ENCODE data around the gene TPCN2. TPM values are rescaled to one million over a fixed set of nuclear protein-coding genes. Genes with fewer than 3 reads are reported as not detected.

Gene TPCN2
- total and polyA plus RNA-seq, 2 of the 4 experiments (the other 2 are of a cell fraction): 3.4 to 8.0 TPM

DNA sequence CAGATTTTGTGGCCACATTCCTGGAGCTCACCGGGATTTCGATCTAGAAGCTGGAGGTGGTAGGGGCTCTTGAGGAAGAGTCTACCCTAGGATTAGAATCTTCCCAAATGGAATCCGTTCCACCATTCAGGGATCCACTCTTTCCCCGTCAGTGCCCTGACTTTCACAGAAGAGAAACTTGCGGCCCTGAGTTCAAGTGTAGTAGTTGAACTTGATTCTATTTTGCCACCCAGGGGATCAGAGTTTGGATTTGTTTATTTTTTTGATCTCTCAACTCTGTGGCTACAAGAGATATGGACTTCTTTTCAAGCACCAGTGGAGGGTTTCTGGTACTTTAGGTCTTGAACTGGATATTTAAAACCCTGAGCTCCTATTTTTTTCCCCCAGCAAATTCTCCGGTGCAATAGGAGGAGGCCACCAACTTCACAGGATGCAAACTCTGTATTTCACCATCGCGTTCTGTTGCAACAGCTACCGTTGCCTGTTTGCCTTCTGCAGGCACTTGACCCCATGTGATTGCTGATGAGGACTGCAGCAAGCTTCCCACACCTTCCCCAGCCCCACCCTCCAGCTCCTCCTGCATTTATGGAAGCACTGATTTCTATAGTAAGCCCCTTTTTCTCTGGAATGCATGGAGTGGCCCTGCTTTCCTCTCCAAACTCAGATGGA is 20.9 kb upstream of the TPCN2 start:
- DNase-seq: peak; percentile 31
- Histone ChIP-seq H2BK120ac (ENCODE audit: low read depth, low read length) (no peak overlapping the region), H3K9ac (ENCODE audit: low read depth, low read length) (no peak overlapping the region), H2AK5ac (ENCODE audit: low read depth, low read length) (no peak overlapping the region), H3K4me2 (ENCODE audit: low read depth, low read length) (no peak overlapping the region), H3K79me1 (ENCODE audit: low read depth in 1 of 2, low read length in 2 of 2) (no peaks in the 10 kb centered on the region), H2BK20ac (ENCODE audit: low read depth, low read length) (no peak overlapping the region), H4K5ac (ENCODE audit: low read depth, low read length) (no peak overlapping the region), H3K4me1 (ENCODE audit: control insufficient read depth, insufficient read depth, low read length) (no peaks in the 10 kb centered on the region), H3K36me3 (ENCODE audit: control insufficient read depth, insufficient read depth, low read length) (no peaks in the 10 kb centered on the region), H4K20me1 (ENCODE audit: insufficient read depth, low read length) (no peaks in the 10 kb centered on the region), H3K9me3 (ENCODE audit: control insufficient read depth, insufficient read depth, low read length) (no peaks in the 10 kb centered on the region), H2AFZ (replicated peaks; ENCODE audit: low read length, poor library complexity) (no peak overlapping the region), H2BK5ac (ENCODE audit: low read depth, low read length, poor library complexity, severe bottlenecking) (no peak overlapping the region), H3K4me3 (ENCODE audit: insufficient read depth, low read depth, low read length) (no peak overlapping the region), H3K56ac (ENCODE audit: extremely low read depth, insufficient read depth, low read length) (no peak overlapping the region), H4K8ac (ENCODE audit: low read depth in 2 of 2, low read length in 2 of 2) (no peak overlapping the region), H3K27me3 (ENCODE audit: control insufficient read depth, insufficient read depth, low read length) (peaks cover 2% of the 10 kb centered on the region; the same call in 1 of the 2 replicates), H2BK15ac (ENCODE audit: low read depth, low read length) (no peak overlapping the region), H3K23ac (ENCODE audit: low read depth, low read length) (no peak overlapping the region), H3K9me1 (ENCODE audit: insufficient read depth, low read length) (no peaks in the 10 kb centered on the region), H3K14ac (replicated peaks; ENCODE audit: low read depth, low read length) (no peak overlapping the region), H3K18ac (ENCODE audit: low read depth, low read length) (no peak overlapping the region), H2AK9ac (replicated peaks; ENCODE audit: low read depth, low read length, poor library complexity) (no peak overlapping the region), H4K91ac (ENCODE audit: insufficient read depth, low read depth, low read length) (no peak overlapping the region), H3K4ac (ENCODE audit: low read depth, low read length) (no peak overlapping the region), H3K27ac (ENCODE audit: insufficient read depth, low read length) (no peak overlapping the region)
- intact Hi-C loops (cut with micrococcal nuclease) (no loop called here), dilution Hi-C loops (cut with HindIII; ENCODE audit: low sequenced_read_pairs, unreplicated experiment) (no loop called here), in situ Hi-C loops (cut with MboI; ENCODE audit: low sequenced_read_pairs) (no loop called here)
- ChIA-PET CTCF (no interaction called here), POLR2A (ENCODE audit: unreplicated experiment) (no interaction called here)
- peak; percentile 38; the same call in 1 of the 2 replicates for TF ChIP-seq CEBPB (IDR thresholded peaks at IDR 0.05; ENCODE audit: low read depth, low read length)
- no peak for TF ChIP-seq RAD21 (IDR thresholded peaks at IDR 0.05; ENCODE audit: low read length)
- WGBS, 2 experiments (ENCODE audit: extremely low coverage in 2 of 2, insufficient read length in 1 of 2): 60% methylated on average over 2 of the region's 9 CpGs; no CpG with 5 or more reads in 1 of the 2 experiments
- no TSS peak for BruUV-seq (replicated peaks)
- peak; percentile 37; the same call in 1 of the 2 replicates for ATAC-seq (ENCODE audit: low read depth)

Measured in IMR-90 (cell line).